HEK293T (cell line): ENCODE measurements around the gene SPTLC2.

ENCODE experiments used
- CTBP1 ChIP-seq: fragments of 450-650 bp; IDR thresholded peaks from 2 replicates; pipeline ENCODE4 v1.6.1; 2016; ENCODE audit warnings: borderline replicate concordance
- SP1 ChIP-seq: fragments of 450-650 bp; IDR thresholded peaks from 2 replicates; pipeline ENCODE4 v1.6.1; 2017

GRCh38 chr14:77570706-77571268, 45.6 kb downstream of the SPTLC2 start:
- TF ChIP-seq CTBP1 = no peak
- no peak for TF ChIP-seq SP1
